CD8-positive, alpha-beta memory T cell (primary cell): ENCODE data around the gene NTM. TPM values are rescaled to one million over a fixed set of nuclear protein-coding genes. Genes with fewer than 3 reads are reported as not detected.

Experiments
- CTCF ChIA-PET: fragments of 350-600 bp; sonication (Branson Sonifier 250); formaldehyde crosslinking; loops from one replicate; lab custom pipeline; 2021; ENCODE audit warnings: antibody characterized with exemption; lab: Charles Lee
- POLR2A ChIA-PET: fragments of 350-600 bp; sonication (Branson Sonifier 250); formaldehyde crosslinking; loops from one replicate; lab custom pipeline; 2021; ENCODE audit warnings: antibody characterized with exemption; lab: Charles Lee
- DNase-seq, 5 donors: peaks; one replicate each; pipeline versions ENCODE4 v3.0.0 to v3.0.0-alpha.2; 2020 to 2022; ENCODE audit warnings: mixed read lengths in 1 of 5
- H3K27ac ChIP-seq: one replicate; pipeline ENCODE4 v1.7.0; 2013; ENCODE audit warnings: low read depth, mild to moderate bottlenecking, low read length, moderate library complexity
- H3K27me3 ChIP-seq: 2 replicates; pipeline ENCODE4 v1.7.0; 2013; ENCODE audit warnings: low read length, mild to moderate bottlenecking; ENCODE audit not compliant: insufficient read depth, poor library complexity, severe bottlenecking
- H3K36me3 ChIP-seq: 2 replicates; pipeline ENCODE4 v1.7.0; 2013; ENCODE audit warnings: mild to moderate bottlenecking, low read length, moderate library complexity; ENCODE audit not compliant: insufficient read depth
- H3K4me1 ChIP-seq: 2 replicates; pipeline ENCODE4 v1.7.0; 2013; ENCODE audit warnings: mild to moderate bottlenecking, low read length, moderate library complexity; ENCODE audit not compliant: insufficient read depth
- H3K4me3 ChIP-seq: 2 replicates; pipeline ENCODE4 v1.7.0; 2013; ENCODE audit warnings: mild to moderate bottlenecking, low read length
- H3K9me3 ChIP-seq: 2 replicates; pipeline ENCODE4 v1.7.0; 2013; ENCODE audit warnings: mild to moderate bottlenecking, low read length
- H3K27ac Mint-ChIP-seq, 8 donors: one replicate each; pipeline ENCODE4 v1.8.0; 2020 to 2021; ENCODE audit warnings: mixed read lengths in 8 of 8, mild to moderate bottlenecking in 6 of 8, inconsistent platforms in 3 of 8, moderate library complexity in 3 of 8
- H3K27me3 Mint-ChIP-seq, 2 donors: one replicate each; pipeline ENCODE4 v1.8.0; 2020 to 2021; ENCODE audit warnings: mixed read lengths in 2 of 2, mild to moderate bottlenecking in 1 of 2, moderate library complexity in 1 of 2
- H3K36me3 Mint-ChIP-seq, 3 donors: one replicate each; pipeline ENCODE4 v1.8.0; 2020 to 2021; ENCODE audit warnings: mixed read lengths in 3 of 3, inconsistent platforms in 1 of 3, mild to moderate bottlenecking in 1 of 3
- H3K4me1 Mint-ChIP-seq, 3 donors: one replicate each; pipeline ENCODE4 v1.8.0; 2020 to 2021; ENCODE audit warnings: mixed read lengths in 3 of 3, inconsistent platforms in 1 of 3, mild to moderate bottlenecking in 1 of 3
- H3K4me3 Mint-ChIP-seq, 7 donors: one replicate each; pipeline ENCODE4 v1.8.0; 2020 to 2021; ENCODE audit warnings: mixed read lengths in 7 of 7, mild to moderate bottlenecking in 6 of 7, moderate library complexity in 4 of 7, inconsistent platforms in 2 of 7
- H3K9me3 Mint-ChIP-seq, 5 donors: one replicate each; pipeline ENCODE4 v1.8.0; 2020 to 2022; ENCODE audit warnings: mixed read lengths in 5 of 5, mild to moderate bottlenecking in 3 of 5, moderate library complexity in 2 of 5, inconsistent platforms in 1 of 5
- polyA plus RNA-seq: library from polyadenylated mRNA; unstranded; fragments of 300-500 nt; fragmentation: Illumina TruSeq; gene quantifications from one replicate; pipeline ENCODE4 v1.2.3, GENCODE V29; 2021
- total RNA-seq, 2 experiments: library from RNA; stranded (reverse); gene quantifications; one replicate each; pipeline ENCODE4 v1.2.3, GENCODE V29; 2021

The NTM gene
- total and polyA plus RNA-seq, 3 experiments from 2014 or later, result not detected

DNA sequence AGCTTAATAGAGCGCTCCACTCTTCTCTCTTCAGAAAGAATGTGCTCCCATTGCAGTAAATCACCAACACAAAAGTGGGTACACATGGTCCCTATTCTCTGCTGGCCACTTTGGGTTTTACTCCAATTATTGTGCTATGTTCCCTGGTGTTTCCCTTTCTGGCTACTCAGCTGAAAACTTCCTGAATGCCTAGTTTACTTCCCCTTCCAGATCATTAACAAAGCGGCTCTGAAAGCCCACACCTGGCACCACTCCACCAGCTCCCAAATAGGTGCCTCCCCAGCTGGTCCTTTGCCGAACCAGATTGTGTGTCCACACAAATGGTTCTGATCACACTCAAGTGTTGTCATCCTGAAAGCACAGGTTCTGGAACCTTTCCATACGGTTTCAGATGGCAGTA, 443.7 kb downstream of the NTM start:
- POLR2A ChIA-PET, result no interaction called here
- H3K4me1 ChIP-seq, result no peaks in the 10 kb centered on the region

DNA sequence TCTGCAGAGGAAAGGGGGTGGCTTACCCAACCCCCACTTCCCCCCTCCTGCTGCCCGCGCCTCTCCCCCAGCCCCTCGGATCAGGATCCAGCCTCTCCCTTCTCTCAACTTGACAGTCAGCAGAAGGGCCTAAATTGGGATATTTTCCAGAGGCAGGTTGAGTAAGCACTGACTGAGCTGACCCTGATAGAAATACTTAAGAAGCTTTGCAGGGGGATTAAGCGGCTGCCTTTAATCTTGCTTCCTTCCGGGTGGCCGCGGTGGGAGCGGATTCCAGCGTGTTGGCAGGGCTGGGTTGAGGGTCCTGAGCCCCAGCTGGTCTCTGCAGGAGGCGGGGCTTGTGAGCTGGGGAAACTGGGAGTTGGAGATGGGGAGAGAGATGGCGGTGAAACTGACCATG, 445.2 kb downstream of the NTM start:
- no peak overlapping the region for H3K4me3 ChIP-seq
- Mint-ChIP-seq H3K36me3 (no peaks in the 10 kb centered on the region), H3K9me3 (peaks cover 0 to 2% (median 0%) of the 10 kb centered on the region in 5 donors), H3K4me3 (no peak overlapping the region), H3K27ac (no peak overlapping the region), H3K4me1 (no peaks in the 10 kb centered on the region), H3K27me3 (no peaks in the 10 kb centered on the region)
- CTCF ChIA-PET, result no interaction called here
- POLR2A ChIA-PET, result no interaction called here
- no peak for DNase-seq
- H3K27me3 ChIP-seq, result no peaks in the 10 kb centered on the region
- no peaks in the 10 kb centered on the region for H3K36me3 ChIP-seq
- H3K9me3 ChIP-seq, result no peaks in the 10 kb centered on the region
- no peak overlapping the region for H3K27ac ChIP-seq
- no peaks in the 10 kb centered on the region for H3K4me1 ChIP-seq

More for the DNA sequence above, 443.7 kb downstream of the NTM start:
- H3K27ac ChIP-seq, result no peak overlapping the region
- H3K27ac Mint-ChIP-seq, result no peak overlapping the region
- no peak for DNase-seq
- peaks cover 0 to 2% (median 0%) of the 10 kb centered on the region in 5 donors for H3K9me3 Mint-ChIP-seq
- CTCF ChIA-PET, result no interaction called here
- no peaks in the 10 kb centered on the region for H3K9me3 ChIP-seq
- no peak overlapping the region for H3K4me3 Mint-ChIP-seq
- H3K27me3 ChIP-seq, result no peaks in the 10 kb centered on the region
- H3K36me3 ChIP-seq, result no peaks in the 10 kb centered on the region
- no peak overlapping the region for H3K4me3 ChIP-seq
- H3K4me1 Mint-ChIP-seq, result no peaks in the 10 kb centered on the region
- no peaks in the 10 kb centered on the region for H3K36me3 Mint-ChIP-seq
- H3K27me3 Mint-ChIP-seq, result no peaks in the 10 kb centered on the region

- H3K27me3 ChIP-seq, result no peaks in the 10 kb centered on the region
- Mint-ChIP-seq H3K27ac (no peak overlapping the region), H3K36me3 (no peaks in the 10 kb centered on the region), H3K27me3 (no peaks in the 10 kb centered on the region), H3K4me1 (no peaks in the 10 kb centered on the region), H3K9me3 (peaks cover 0 to 2% (median 0%) of the 10 kb centered on the region in 5 donors), H3K4me3 (no peak overlapping the region)
- no peaks in the 10 kb centered on the region for H3K9me3 ChIP-seq
- no peak overlapping the region for H3K4me3 ChIP-seq
- H3K4me1 ChIP-seq, result no peaks in the 10 kb centered on the region
- no peak overlapping the region for H3K27ac ChIP-seq
- POLR2A ChIA-PET, result no interaction called here
- H3K36me3 ChIP-seq, result no peaks in the 10 kb centered on the region
- DNase-seq, result no peak
- CTCF ChIA-PET, result no interaction called here
These were observed 445.6 kb downstream of the NTM start for GRCh38 chr11:131816051-131816450.

DNA sequence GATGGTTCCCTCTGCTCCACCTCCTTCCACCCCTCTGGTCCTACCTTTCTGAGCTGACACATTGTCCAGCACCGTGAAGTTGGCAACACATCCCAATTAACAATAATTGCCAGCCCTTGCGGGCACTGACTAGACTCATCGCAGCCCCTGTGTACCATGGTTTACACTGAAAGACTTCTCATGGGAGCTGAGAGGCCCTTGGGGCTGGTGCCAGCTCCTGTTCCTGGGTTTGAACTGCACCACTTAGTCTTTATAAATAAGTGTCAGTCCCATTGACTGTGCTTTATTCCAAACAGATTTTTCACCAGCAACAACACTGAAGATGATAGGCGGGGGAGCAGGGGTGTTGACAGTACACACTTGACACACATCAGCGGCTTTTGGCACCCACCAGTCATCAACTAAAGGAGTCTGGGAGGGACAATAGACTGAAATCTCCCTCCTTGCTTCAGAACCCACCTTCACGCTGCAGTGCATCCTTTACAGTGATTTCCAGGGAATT, 447.3 kb downstream of the NTM start:
- ChIA-PET CTCF (no interaction called here), POLR2A (no interaction called here)
- no peaks in the 10 kb centered on the region for H3K4me1 Mint-ChIP-seq
- Histone ChIP-seq H3K36me3 (no peaks in the 10 kb centered on the region), H3K27ac (no peak overlapping the region), H3K4me3 (no peak overlapping the region), H3K9me3 (no peaks in the 10 kb centered on the region), H3K27me3 (no peaks in the 10 kb centered on the region), H3K4me1 (no peaks in the 10 kb centered on the region)
- no peaks in the 10 kb centered on the region for H3K27me3 Mint-ChIP-seq
- no peak overlapping the region for H3K27ac Mint-ChIP-seq
- peaks cover 0 to 5% (median 0%) of the 10 kb centered on the region in 5 donors for H3K9me3 Mint-ChIP-seq
- DNase-seq, result no peak
- H3K4me3 Mint-ChIP-seq, result no peak overlapping the region
- no peaks in the 10 kb centered on the region for H3K36me3 Mint-ChIP-seq

- DNase-seq, result no peak
- H3K4me3 Mint-ChIP-seq, result no peak overlapping the region
- Histone ChIP-seq H3K27ac (no peak overlapping the region), H3K4me3 (no peak overlapping the region), H3K9me3 (no peaks in the 10 kb centered on the region), H3K4me1 (no peaks in the 10 kb centered on the region), H3K36me3 (no peaks in the 10 kb centered on the region), H3K27me3 (no peaks in the 10 kb centered on the region)
- peaks cover 0 to 5% (median 2%) of the 10 kb centered on the region in 5 donors for H3K9me3 Mint-ChIP-seq
- no peaks in the 10 kb centered on the region for H3K27me3 Mint-ChIP-seq
- H3K27ac Mint-ChIP-seq, result no peak overlapping the region
- ChIA-PET POLR2A (no interaction called here), CTCF (no interaction called here)
- no peaks in the 10 kb centered on the region for H3K36me3 Mint-ChIP-seq
- H3K4me1 Mint-ChIP-seq, result no peaks in the 10 kb centered on the region
These were observed 449.4 kb downstream of the NTM start for GRCh38 chr11:131819865-131820264.

DNA sequence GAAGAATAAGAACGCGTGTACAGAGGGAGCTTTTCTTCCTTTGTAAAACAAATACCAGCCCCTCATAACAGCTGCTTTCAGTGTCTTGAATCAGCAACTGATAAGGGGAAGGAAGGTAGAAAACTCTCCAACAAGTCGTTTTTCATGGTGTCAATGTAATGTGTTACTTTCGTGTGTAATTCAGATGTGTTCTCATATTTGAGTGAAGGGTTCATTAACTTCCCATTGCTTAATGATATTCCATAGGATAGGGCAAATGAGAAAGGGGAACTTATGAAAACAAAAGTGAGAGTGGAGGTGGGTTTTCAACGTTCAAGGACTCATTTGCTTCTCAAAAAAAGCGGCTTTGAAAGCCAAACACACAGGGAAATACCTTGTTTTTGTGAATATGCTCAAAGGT, 452.1 kb downstream of the NTM start:
- Mint-ChIP-seq H3K9me3 (peaks cover 0 to 5% (median 2%) of the 10 kb centered on the region in 5 donors), H3K27ac (no peak overlapping the region), H3K27me3 (no peaks in the 10 kb centered on the region), H3K4me3 (no peak overlapping the region), H3K4me1 (no peaks in the 10 kb centered on the region), H3K36me3 (no peaks in the 10 kb centered on the region)
- Histone ChIP-seq H3K27me3 (no peaks in the 10 kb centered on the region), H3K9me3 (no peaks in the 10 kb centered on the region), H3K36me3 (no peaks in the 10 kb centered on the region), H3K4me3 (no peak overlapping the region), H3K27ac (no peak overlapping the region), H3K4me1 (no peaks in the 10 kb centered on the region)
- ChIA-PET CTCF (no interaction called here), POLR2A (no interaction called here)
- DNase-seq, result no peak

DNA sequence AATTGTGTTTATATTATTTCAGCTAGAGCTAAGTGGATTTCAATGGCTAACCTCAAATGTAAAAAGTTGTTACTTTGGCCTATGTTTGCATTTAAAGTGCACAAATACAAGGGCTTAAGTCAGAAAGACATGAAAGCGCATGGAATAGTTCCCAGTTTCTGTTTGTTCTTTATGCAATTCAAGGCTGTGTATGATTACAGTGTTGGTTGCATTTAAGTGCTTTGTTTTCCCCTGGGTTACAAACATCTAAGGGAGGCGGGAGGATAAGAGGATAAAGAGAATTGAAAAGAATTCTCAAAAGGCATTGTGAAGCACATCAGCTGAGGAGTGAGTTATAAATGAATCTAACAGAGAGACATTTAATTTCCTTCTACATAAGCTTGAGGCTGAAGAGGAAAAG, 453.4 kb downstream of the NTM start:
- DNase-seq, result no peak
- no peaks in the 10 kb centered on the region for H3K27me3 ChIP-seq
- H3K27me3 Mint-ChIP-seq, result no peaks in the 10 kb centered on the region
- H3K4me3 ChIP-seq, result no peak overlapping the region
- ChIA-PET CTCF (no interaction called here), POLR2A (no interaction called here)
- H3K9me3 ChIP-seq, result no peaks in the 10 kb centered on the region
- no peaks in the 10 kb centered on the region for H3K4me1 Mint-ChIP-seq
- no peaks in the 10 kb centered on the region for H3K4me1 ChIP-seq
- peaks cover 0 to 2% (median 2%) of the 10 kb centered on the region in 5 donors for H3K9me3 Mint-ChIP-seq
- H3K36me3 Mint-ChIP-seq, result no peaks in the 10 kb centered on the region
- H3K27ac Mint-ChIP-seq, result no peak overlapping the region
- no peak overlapping the region for H3K27ac ChIP-seq
- H3K36me3 ChIP-seq, result no peaks in the 10 kb centered on the region
- no peak overlapping the region for H3K4me3 Mint-ChIP-seq

DNA sequence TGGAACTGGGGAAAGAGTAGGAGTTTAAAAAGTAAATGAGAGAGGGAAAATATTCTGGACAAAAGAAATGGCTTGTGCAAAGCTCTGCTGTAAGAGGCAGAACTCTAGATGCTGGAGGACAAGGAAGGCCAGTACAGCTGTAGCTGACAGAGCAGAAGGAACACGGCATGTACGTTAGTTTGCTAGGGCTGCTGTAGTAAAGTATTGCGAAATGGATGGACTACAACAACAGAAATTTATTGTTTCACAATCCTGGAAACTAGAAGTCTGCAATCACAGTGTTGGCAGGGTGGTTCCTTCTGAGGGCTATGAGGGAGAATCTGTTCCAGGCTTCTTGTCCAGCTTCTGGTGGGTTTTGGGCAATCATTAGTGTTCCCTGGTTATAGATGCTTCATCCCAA, 454.4 kb downstream of the NTM start:
- H3K4me3 ChIP-seq, result no peak overlapping the region
- CTCF ChIA-PET, result no interaction called here

GRCh38 chr11:131827430-131827829, 457.0 kb downstream of the NTM start:
- H3K4me1 ChIP-seq, result no peaks in the 10 kb centered on the region
- H3K9me3 ChIP-seq, result no peaks in the 10 kb centered on the region
- ChIA-PET POLR2A (no interaction called here), CTCF (no interaction called here)
- Mint-ChIP-seq H3K36me3 (no peaks in the 10 kb centered on the region), H3K4me1 (no peaks in the 10 kb centered on the region), H3K27ac (no peak overlapping the region), H3K9me3 (peaks cover 0 to 3% (median 0%) of the 10 kb centered on the region in 5 donors), H3K4me3 (no peak overlapping the region), H3K27me3 (no peaks in the 10 kb centered on the region)
- H3K36me3 ChIP-seq, result no peaks in the 10 kb centered on the region
- no peak for DNase-seq
- no peaks in the 10 kb centered on the region for H3K27me3 ChIP-seq
- H3K27ac ChIP-seq, result no peak overlapping the region
- H3K4me3 ChIP-seq, result no peak overlapping the region

More for the DNA sequence above, 454.4 kb downstream of the NTM start:
- no peak overlapping the region for H3K27ac Mint-ChIP-seq
- DNase-seq, result no peak
- Histone ChIP-seq H3K36me3 (no peaks in the 10 kb centered on the region), H3K27me3 (no peaks in the 10 kb centered on the region), H3K9me3 (no peaks in the 10 kb centered on the region), H3K27ac (no peak overlapping the region), H3K4me1 (no peaks in the 10 kb centered on the region)
- no peaks in the 10 kb centered on the region for H3K4me1 Mint-ChIP-seq
- H3K4me3 Mint-ChIP-seq, result no peak overlapping the region
- H3K9me3 Mint-ChIP-seq, result peaks cover 0 to 2% (median 2%) of the 10 kb centered on the region in 5 donors
- no peaks in the 10 kb centered on the region for H3K27me3 Mint-ChIP-seq
- POLR2A ChIA-PET, result no interaction called here
- no peaks in the 10 kb centered on the region for H3K36me3 Mint-ChIP-seq
